Parathyroid adenoma (tissue), 2 donors: ENCODE results near the gene IBA57.

Experiments used
- H2AFZ ChIP-seq: fragments of 300-600 bp; sonication (generic); one replicate; pipeline ENCODE4 v1.7.0; 2017; ENCODE audit warnings: antibody characterized with exemption, mild to moderate bottlenecking
- H3K27ac ChIP-seq: fragments of 300-600 bp; sonication (generic); one replicate; pipeline ENCODE4 v1.7.0; 2017
- H3K27me3 ChIP-seq: fragments of 300-600 bp; sonication (generic); one replicate; pipeline ENCODE4 v1.7.0; 2017; ENCODE audit warnings: low read length; ENCODE audit not compliant: control insufficient read depth, insufficient read depth
- H3K36me3 ChIP-seq: fragments of 300-600 bp; sonication (generic); one replicate; pipeline ENCODE4 v1.7.0; 2017; ENCODE audit warnings: low read length; ENCODE audit not compliant: control insufficient read depth, insufficient read depth
- H3K4me1 ChIP-seq: fragments of 300-600 bp; sonication (generic); one replicate; pipeline ENCODE4 v1.7.0; 2017; ENCODE audit warnings: control low read depth
- H3K4me2 ChIP-seq: fragments of 300-600 bp; sonication (generic); one replicate; pipeline ENCODE4 v1.7.0; 2017; ENCODE audit warnings: low read length
- H3K4me3 ChIP-seq: fragments of 300-600 bp; sonication (generic); one replicate; pipeline ENCODE4 v1.7.0; 2017; ENCODE audit warnings: low read depth, low read length
- H3K79me2 ChIP-seq: fragments of 300-600 bp; sonication (generic); one replicate; pipeline ENCODE4 v1.7.0; 2017; ENCODE audit warnings: control low read depth
- H3K9ac ChIP-seq: fragments of 300-600 bp; sonication (generic); one replicate; pipeline ENCODE4 v1.7.0; 2017; ENCODE audit warnings: mild to moderate bottlenecking
- H3K9me3 ChIP-seq: fragments of 300-600 bp; sonication (generic); one replicate; pipeline ENCODE4 v1.7.0; 2017; ENCODE audit warnings: low read length; ENCODE audit not compliant: control insufficient read depth
- TF ChIP-seq, protein P1 (sequence below): fragments of 300-600 bp; sonication (generic); IDR thresholded peaks from one replicate; pipeline ENCODE4 v1.7.0; 2017; ENCODE audit warnings: antibody characterized with exemption, mild to moderate bottlenecking
- donor health status: primary hyperparathyroidism.

Gene IBA57

DNA sequence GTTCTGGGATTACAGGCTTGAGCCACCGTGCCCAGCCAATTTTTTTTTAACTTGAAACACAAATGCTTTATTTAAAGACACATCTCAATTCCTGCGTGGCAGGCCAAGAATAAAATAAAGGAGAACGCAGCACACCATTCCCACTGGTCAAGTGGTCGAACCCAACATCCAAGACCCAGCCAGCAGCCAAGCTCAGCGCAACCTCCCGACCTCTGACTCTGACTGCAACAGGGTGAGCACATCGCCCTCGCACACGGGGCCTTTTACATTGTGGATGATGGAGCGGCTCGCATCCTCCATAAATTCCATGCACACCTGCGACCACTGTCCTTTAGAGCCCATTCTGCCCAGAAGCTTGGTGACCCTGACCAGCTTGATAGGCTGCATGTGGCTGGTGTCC lies 31.0 kb upstream of the IBA57 start:
- Histone ChIP-seq H2AFZ (no peak overlapping the region), H3K4me2 (no peak overlapping the region), H3K27ac (no peak overlapping the region), H3K9me3 (no peaks in the 10 kb centered on the region), H3K79me2 (no peaks in the 10 kb centered on the region), H3K27me3 (no peaks in the 10 kb centered on the region), H3K4me3 (no peak overlapping the region), H3K36me3 (no peaks in the 10 kb centered on the region), H3K9ac (no peak overlapping the region), H3K4me1 (no peaks in the 10 kb centered on the region)
- TF ChIP-seq, protein P1, sequence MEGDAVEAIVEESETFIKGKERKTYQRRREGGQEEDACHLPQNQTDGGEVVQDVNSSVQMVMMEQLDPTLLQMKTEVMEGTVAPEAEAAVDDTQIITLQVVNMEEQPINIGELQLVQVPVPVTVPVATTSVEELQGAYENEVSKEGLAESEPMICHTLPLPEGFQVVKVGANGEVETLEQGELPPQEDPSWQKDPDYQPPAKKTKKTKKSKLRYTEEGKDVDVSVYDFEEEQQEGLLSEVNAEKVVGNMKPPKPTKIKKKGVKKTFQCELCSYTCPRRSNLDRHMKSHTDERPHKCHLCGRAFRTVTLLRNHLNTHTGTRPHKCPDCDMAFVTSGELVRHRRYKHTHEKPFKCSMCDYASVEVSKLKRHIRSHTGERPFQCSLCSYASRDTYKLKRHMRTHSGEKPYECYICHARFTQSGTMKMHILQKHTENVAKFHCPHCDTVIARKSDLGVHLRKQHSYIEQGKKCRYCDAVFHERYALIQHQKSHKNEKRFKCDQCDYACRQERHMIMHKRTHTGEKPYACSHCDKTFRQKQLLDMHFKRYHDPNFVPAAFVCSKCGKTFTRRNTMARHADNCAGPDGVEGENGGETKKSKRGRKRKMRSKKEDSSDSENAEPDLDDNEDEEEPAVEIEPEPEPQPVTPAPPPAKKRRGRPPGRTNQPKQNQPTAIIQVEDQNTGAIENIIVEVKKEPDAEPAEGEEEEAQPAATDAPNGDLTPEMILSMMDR, result no peak

GRCh38 chr1:228136901-228137300 lies 28.7 kb upstream of the IBA57 start:
- TF ChIP-seq, protein P1, result no peak
- no peak overlapping the region for H3K27ac ChIP-seq
- H3K9ac ChIP-seq, result no peak overlapping the region
- H3K36me3 ChIP-seq, result no peaks in the 10 kb centered on the region
- H2AFZ ChIP-seq, result no peak overlapping the region
- no peaks in the 10 kb centered on the region for H3K9me3 ChIP-seq
- no peak overlapping the region for H3K4me2 ChIP-seq
- no peaks in the 10 kb centered on the region for H3K79me2 ChIP-seq
- H3K27me3 ChIP-seq, result no peaks in the 10 kb centered on the region
- H3K4me1 ChIP-seq, result peaks cover 4% of the 10 kb centered on the region
- no peak overlapping the region for H3K4me3 ChIP-seq

DNA sequence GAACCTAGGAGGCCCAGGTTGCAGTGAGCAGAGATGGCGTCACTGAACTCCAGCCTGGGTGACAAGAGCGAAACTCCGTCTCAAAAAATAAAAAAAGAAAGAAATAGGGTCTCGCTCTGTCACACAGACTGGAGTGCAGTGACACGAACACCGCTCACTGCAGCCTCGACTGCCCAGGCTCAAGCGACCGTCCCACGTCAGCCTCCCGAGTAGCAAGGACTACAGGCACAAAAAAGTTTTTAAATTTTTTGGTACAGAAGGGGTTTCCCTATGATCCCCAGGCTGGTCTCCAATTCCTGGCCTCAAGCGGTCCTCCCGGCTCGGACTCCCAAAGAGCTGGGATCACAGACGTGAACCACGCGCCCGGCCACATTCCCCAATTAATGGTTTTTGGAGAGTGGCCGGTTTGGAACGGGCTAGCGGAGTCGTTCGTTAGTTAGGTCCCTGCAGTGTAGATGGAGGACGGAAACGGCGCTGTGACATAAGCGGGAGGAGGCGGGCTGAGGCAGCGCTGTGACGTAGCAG lies 26.1 kb upstream of the IBA57 start:
- no peak overlapping the region for H3K9ac ChIP-seq
- peaks cover 24% of the 10 kb centered on the region for H3K79me2 ChIP-seq
- peak overlapping the region; percentile 94 for H3K4me3 ChIP-seq
- H3K36me3 ChIP-seq, result no peaks in the 10 kb centered on the region
- peak overlapping the region; percentile 84 for H3K27ac ChIP-seq
- TF ChIP-seq, protein P1, result no peak
- H3K4me1 ChIP-seq, result peaks cover 4% of the 10 kb centered on the region
- H2AFZ ChIP-seq, result peak overlapping the region; percentile 90
- H3K27me3 ChIP-seq, result no peaks in the 10 kb centered on the region
- no peaks in the 10 kb centered on the region for H3K9me3 ChIP-seq
- H3K4me2 ChIP-seq, result peak overlapping the region; percentile 47

GRCh38 chr1:228139931-228140723 lies 25.5 kb upstream of the IBA57 start, which contains the start of gene GUK1:
Gene GUK1, plus strand, starts transcription at chr1:228140279. Its CDS starts 24 bp downstream, at chr1:228140303.
- peak within 1 kb of the TSS; percentile 74 for H3K9ac ChIP-seq
- TF ChIP-seq, protein P1, result peak; percentile 17
- peak within 1 kb of the TSS; percentile 84 for H3K27ac ChIP-seq
- H3K9me3 ChIP-seq, result no peaks in the 10 kb centered on the region
- H3K4me2 ChIP-seq, result peak within 1 kb of the TSS; percentile 97
- H2AFZ ChIP-seq, result peak within 1 kb of the TSS; percentile 90
- H3K4me3 ChIP-seq, result peak within 1 kb of the TSS; percentile 94
- H3K36me3 ChIP-seq, result no peaks in the 10 kb centered on the region
- peaks cover 4% of the 10 kb centered on the region for H3K4me1 ChIP-seq
- H3K27me3 ChIP-seq, result no peaks in the 10 kb centered on the region
- peaks cover 31% of the 10 kb centered on the region for H3K79me2 ChIP-seq
